Measurements from ENCODE around the gene SLC4A1.

SLC4A1 gene

GRCh38 chr17:44267818-44268490 is at the start of gene SLC4A1:
TSS of gene SLC4A1 (minus strand) at chr17:44268135. CDS start at chr17:44262866, 5,269 bp downstream.
- FAIRE-seq: no peak

GRCh38 chr17:44317545-44317944 is 49.6 kb upstream of the SLC4A1 start:
- no peak for FAIRE-seq

- FAIRE-seq: no peak
These were observed 48.1 kb upstream of the SLC4A1 start for GRCh38 chr17:44315760-44316731.

- no peak for FAIRE-seq
These were observed 47.1 kb upstream of the SLC4A1 start for GRCh38 chr17:44314869-44315661.

- no peak for FAIRE-seq
These were observed 46.6 kb upstream of the SLC4A1 start for GRCh38 chr17:44314524-44314868.

GRCh38 chr17:44314031-44314430 is 46.1 kb upstream of the SLC4A1 start:
- FAIRE-seq: no peak

GRCh38 chr17:44312396-44313104 is 44.6 kb upstream of the SLC4A1 start:
- FAIRE-seq: no peak

GRCh38 chr17:44311562-44312181 is 43.7 kb upstream of the SLC4A1 start:
- FAIRE-seq: no peak

- no peak for FAIRE-seq
These were observed 42.9 kb upstream of the SLC4A1 start for GRCh38 chr17:44310609-44311376.

GRCh38 chr17:44310188-44310587 is 42.3 kb upstream of the SLC4A1 start:
- no peak for FAIRE-seq

- no peak for FAIRE-seq
These were observed 41.5 kb upstream of the SLC4A1 start for GRCh38 chr17:44309472-44309871.

GRCh38 chr17:44308865-44309264 is 40.9 kb upstream of the SLC4A1 start:
- no peak for FAIRE-seq

- FAIRE-seq: no peak
These were observed 40.4 kb upstream of the SLC4A1 start, which contains the start of gene RUNDC3A for GRCh38 chr17:44308320-44308818. TSS of gene RUNDC3A (plus strand) at chr17:44308601. CDS start at chr17:44308833, 232 bp downstream.

- FAIRE-seq: no peak
These were observed 39.7 kb upstream of the SLC4A1 start for GRCh38 chr17:44307387-44308186.

- FAIRE-seq: no peak
These were observed 36.7 kb upstream of the SLC4A1 start for GRCh38 chr17:44304651-44305050.

- no peak for FAIRE-seq
These were observed 30.0 kb upstream of the SLC4A1 start for GRCh38 chr17:44297975-44298374.

GRCh38 chr17:44293509-44294226 is 25.7 kb upstream of the SLC4A1 start:
- FAIRE-seq: no peak

GRCh38 chr17:44287651-44288050 is 19.7 kb upstream of the SLC4A1 start:
- no peak for FAIRE-seq

GRCh38 chr17:44284024-44284400 is 16.1 kb upstream of the SLC4A1 start:
- FAIRE-seq: no peak

All from islet of Langerhans (tissue), 1 donor.